ENCODE data around the gene ITGA5.
A peak's percentile ranks its signal among the peaks of the same experiment; 100 is the strongest.

Gene ITGA5

DNA sequence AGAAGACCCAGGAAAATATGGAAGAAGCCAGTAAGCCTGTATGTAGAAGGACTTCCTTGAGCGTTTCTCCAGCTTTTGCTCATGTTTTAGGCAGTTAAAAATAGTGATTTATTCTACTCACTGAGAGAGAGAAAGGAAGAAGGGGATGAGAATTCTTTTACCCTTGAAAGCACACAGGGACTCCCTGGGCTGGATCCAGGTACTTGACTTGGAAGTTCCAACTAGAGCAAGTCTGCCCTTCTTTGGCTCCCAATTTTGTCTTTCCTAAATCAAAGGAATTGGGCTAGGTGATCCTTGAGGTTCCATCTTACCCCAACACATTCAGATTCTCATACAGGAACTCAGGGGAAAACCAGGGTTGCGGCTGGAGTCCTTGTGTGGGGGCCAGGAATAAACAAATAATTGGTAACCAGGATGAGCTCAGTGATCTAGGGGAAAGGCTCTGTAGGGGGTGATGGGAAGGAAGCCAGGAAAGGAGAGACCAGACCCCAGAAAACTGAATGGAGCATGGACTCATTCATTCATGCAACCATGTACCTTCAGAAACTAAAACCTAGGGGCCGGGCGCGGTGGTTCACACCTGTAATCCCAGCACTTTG is 11.5 kb upstream of the ITGA5 start:
- no peak for DNase-seq (ENCODE audit: low read depth in 2 of 2)

DNA sequence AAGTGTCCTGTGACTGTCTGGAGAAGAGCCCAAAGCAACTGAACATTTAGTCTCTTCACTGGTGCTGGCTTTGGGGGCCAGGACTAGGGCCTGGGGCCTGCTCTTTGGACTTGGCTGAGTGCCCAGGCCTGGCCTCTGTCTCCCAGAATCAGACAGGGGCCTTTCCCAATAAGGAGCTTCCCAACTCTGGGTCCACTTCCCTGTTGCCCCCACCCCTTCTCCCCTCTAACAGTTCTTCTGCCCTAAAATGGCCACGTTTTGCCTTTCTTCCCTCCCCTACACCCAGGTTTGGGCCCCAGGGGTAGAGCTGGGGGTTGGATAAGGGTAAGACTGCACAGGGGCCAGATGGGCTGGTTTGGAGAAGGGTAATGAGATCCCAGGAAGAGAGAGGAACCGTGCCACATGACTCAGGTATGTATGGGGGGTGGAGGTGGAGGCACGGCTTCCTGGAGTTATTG is 10.0 kb upstream of the ITGA5 start:
- DNase-seq (ENCODE audit: low read depth in 2 of 2) = no peak

DNA sequence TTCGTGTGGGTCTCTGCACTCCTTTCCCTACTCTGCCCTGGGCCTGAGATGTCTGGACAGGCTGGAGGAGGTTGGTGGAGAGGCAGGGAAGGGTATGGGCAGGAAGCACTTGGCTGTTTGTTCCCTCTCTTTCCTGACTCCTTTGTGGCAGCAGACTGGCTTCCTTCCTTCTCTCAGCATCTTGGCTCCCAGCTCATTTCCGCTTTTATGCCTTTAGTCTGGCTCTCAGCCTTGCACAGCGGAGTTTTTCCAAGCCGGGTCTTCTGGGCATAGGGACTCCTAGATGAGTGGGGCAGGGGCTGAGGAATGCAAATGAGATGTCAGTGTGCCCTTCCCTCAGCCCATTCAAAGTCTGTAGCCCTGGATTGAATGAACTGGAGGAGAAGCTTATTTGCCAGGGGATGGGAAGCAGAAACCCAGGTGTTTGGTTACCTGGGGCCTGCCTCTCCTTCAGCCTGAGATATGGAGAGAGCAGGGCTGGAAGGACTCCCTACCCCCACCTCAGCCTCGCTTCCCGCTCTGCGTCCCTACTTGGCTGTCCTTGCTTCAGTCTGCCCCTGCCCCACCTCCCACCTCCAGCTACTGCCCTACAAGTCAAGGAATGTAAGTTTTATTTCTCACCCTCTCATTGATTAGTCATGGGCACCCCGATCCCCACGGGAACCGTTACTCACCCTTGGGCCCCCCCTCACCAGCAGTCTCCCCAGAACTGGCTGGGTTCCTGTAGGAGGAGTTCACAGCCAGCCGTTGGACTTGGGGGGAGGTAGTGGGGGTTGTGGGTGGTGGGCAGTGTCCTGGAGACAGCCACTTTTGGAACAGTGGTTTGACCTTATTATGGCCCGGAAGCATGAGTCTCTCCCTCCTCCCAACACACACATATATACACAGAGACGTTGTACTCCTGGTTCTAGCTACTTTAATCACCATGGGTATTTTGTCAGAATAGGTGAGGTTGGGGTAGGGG is 9.3 kb upstream of the ITGA5 start:
- DNase-seq (ENCODE audit: low read depth in 2 of 2) = no peak

DNA sequence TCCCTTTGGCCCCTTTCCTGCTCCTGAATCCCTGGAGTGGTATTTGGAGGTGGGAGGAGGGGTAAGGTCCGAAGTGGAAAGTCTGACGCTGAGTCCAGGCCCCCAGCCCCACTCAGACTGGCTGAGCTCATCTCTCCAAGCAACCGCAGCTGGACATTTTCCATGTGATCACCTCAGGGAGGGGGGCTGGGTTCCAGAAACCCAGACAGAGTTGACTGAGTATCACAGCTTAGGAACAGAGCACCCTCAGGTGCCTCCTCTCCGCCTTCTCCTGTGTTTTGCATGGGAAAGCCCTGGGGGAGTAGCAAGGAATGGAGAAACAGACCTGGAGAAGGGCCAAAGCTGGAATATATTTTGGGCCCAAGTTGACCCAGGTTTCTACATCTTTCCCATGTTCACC is 8.0 kb upstream of the ITGA5 start:
- DNase-seq (ENCODE audit: low read depth in 2 of 2) = no peak

DNA sequence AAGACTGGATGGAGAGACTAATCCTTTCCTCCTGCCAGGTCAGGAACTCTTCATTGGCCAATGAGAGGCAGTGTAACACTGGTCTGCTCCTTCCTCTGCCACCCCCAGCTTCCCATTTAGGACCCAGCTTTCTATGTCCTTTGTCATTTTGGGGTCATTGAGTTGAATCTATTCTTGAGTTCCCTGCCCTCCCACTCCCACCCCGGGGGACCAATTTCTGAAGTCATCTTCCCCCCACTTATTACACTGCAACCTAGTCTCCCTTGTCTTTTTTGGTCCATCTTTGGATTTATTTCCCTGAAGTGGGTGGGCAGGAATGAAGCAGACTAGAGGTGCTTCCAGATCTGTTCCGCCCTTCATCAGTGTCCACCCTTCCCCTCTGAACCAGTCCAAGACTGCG is 7.6 kb upstream of the ITGA5 start:
- DNase-seq (ENCODE audit: low read depth in 2 of 2) = no peak

DNA sequence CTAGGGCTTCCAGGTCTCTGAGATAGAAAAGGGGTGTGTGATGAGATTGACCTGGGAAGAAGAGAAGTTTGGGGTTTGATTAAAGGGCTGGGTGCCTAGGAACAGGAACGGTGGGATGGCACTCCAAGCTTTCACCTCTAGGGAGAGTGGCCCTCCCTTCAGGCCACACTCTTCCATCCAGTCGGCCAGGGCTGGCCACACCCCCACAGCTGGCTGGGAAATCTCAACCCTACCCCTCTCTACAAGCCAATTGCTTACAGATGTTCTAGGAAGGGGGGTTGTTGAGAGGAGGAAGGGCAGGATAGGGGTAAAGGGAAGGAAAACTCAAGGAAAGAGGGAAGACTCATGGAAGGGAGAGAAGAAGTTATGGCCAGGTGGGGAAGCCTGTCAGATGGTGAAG is 6.6 kb upstream of the ITGA5 start:
- no peak for DNase-seq (ENCODE audit: low read depth in 2 of 2)

DNA sequence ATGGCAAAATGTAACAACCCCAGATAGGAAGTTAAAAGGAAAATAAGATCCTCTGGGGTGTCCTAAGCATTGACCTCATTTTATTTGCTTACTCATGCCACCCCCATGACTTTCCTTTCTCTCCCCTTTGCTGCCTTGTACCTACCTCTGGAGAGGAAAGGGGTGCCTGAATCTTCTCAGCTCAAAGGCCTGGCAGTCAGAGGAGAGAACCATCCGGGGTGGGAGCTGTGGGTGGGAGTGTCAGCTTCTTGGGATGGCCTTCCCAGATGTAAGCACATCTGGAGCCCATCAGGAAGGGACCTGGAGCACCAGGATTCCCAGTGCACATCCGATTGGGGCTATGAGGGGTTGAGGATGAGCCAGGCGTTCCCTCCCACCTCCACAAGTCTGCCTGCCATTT is 5.2 kb upstream of the ITGA5 start:
- no peak for DNase-seq (ENCODE audit: low read depth in 2 of 2)

DNA sequence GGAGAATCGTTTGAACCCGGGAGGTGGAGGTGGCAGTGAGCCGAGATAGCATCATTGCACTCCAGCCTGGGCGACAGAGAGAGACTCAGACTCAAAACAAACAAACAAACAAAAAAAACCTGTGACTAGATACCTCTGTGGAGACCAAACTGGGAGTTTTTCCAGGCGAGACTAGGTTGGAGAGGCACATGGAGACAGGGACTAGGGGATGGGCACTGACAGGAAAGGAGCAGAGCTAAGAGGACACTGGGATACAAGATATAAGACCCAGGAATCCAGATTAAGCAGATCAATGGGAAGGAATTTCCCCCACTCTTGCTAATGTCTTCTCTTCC is 4.7 kb upstream of the ITGA5 start:
- DNase-seq (ENCODE audit: low read depth in 2 of 2) = no peak

DNA sequence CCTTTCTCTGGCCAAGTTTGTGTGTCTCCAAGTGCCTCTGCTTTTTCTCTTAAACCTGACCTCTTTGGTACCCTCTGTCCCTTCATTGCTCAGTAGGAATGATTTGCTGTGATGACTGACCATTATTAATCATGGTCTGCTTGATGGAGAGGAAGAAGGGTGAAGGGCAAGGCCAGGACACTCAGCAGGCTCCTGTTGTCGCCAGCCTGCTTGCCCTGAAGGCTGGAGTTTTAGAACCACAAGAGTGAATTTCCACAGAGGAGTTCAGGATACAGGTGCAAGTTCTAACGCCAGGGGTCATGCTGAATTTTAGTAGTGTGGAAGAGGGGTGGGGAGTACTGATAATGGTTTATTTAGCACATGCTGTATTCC is 2.8 kb upstream of the ITGA5 start:
- no peak for DNase-seq (ENCODE audit: low read depth in 2 of 2)

DNA sequence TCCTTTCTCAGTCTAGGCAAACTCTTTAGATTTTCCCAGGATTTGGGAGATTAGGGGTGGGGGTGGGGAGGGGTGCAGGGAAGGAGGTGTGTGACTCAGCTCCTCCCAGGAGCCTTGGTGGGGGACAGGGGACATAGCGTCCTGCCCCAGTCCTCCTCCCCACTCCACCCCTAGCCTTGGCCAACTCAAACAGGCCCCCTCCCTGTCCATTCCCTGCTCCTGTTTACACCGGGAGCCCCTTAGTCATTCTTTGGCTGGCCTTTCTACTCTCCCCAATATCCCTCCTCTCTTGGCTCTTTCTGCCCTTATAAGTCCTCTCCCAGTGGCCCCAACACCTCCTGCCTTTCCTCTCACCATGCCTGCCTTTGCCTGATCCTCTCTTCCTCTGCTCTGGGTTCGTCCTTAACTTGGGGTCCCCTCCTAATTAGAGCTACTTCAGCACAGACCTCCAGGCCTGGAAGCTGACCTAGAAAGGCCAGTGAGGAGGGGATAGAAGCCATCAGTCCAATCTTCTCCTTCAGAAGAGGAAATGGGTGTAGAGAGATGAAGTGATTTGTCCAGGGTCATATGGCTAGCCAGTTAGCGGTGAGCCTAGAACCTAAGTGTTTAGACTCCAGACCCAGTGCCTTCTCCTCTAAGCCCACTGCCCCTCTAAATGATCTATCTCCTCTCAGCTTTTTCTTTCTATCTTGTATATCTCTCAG is 2.3 kb upstream of the ITGA5 start:
- DNase-seq (ENCODE audit: low read depth in 2 of 2) = no peak

DNA sequence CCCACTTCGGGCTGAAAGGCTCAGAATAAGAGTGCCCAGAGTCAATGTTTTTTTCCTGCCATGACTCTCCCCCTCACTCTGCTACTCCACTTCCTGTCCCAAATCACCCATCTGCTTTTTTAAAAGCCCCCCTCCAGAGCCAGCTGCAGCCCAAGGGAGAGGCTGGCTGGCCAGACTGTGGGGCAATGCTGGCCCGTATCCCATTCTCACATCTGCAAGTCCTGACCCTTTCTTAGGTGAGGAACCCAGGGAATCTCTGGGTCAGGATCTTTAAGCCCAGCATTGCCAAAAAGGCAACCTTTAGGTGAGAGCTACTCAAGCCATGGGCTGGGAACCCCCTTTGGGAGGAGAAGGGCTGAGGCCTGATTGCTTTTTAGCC is 1.7 kb upstream of the ITGA5 start:
- no peak for DNase-seq (ENCODE audit: low read depth in 2 of 2)

DNA sequence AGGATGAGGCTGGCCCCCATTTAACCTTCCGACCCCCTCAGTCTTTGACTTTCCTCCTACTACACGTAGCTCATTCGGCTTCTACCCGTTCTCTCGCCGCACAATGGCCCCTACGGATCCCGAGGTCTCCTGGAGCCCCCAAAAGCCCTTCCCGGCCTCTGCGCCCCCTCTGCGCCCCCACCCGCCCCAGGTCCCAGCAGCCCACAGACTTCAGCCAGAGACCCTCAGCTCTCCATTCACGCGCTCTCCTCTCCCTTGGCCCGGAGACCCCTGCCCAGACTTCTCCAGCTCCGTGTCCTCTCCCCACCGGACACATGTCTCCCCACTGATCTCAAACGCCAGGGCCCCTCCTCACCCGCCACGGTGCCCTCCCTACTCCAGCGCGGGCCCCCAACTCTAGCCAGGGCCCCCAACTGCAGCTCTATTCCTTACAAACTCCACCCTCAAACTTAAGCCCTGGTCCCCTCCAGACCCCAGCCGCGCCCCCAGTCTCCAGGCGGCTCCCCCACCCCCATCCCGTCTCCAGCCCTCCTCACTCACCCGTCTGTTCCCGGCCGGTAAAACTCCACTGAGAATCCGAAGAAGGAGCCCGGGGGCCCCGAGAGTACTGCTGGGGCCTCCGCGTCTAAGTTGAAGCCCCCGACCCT is 502 bp downstream of the ITGA5 start:
- DNase-seq (ENCODE audit: low read depth in 2 of 2) = no peak

DNA sequence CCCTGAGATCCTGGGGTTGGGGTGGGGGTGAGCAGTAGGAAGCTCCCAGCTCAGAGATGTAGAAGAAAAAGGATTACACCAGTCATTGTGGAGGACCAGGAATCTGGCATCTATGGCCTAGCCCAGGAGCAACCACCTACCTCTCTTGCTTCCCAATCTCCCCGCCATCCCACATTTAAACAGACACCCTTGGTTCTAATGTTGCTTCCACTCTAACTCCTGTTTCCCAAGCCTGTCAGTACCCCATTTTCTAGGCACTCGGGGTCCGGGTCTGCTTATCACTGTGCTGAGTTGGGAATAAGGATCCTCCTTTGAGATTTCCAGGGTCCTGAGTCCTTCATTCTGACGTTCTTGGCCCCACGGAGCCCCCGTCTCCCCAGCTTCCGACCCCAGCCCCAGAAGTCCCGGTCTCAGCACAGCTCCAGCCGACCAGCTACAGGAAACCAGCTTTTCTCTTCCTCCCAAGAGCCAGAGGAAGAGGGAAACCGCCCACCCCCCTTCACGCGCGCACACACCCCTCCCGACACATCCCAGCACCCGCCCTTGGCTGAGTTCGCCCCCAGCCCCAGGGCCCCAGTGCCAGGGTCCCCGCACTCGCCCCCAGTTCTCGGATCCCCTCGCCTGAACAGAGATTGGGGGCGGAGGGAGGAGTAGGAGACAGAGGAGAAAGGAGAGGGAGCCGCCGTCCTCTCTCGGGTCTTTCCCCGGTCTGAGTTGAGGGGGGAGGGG is 1.2 kb downstream of the ITGA5 start:
- no peak for DNase-seq (ENCODE audit: low read depth in 2 of 2)

DNA sequence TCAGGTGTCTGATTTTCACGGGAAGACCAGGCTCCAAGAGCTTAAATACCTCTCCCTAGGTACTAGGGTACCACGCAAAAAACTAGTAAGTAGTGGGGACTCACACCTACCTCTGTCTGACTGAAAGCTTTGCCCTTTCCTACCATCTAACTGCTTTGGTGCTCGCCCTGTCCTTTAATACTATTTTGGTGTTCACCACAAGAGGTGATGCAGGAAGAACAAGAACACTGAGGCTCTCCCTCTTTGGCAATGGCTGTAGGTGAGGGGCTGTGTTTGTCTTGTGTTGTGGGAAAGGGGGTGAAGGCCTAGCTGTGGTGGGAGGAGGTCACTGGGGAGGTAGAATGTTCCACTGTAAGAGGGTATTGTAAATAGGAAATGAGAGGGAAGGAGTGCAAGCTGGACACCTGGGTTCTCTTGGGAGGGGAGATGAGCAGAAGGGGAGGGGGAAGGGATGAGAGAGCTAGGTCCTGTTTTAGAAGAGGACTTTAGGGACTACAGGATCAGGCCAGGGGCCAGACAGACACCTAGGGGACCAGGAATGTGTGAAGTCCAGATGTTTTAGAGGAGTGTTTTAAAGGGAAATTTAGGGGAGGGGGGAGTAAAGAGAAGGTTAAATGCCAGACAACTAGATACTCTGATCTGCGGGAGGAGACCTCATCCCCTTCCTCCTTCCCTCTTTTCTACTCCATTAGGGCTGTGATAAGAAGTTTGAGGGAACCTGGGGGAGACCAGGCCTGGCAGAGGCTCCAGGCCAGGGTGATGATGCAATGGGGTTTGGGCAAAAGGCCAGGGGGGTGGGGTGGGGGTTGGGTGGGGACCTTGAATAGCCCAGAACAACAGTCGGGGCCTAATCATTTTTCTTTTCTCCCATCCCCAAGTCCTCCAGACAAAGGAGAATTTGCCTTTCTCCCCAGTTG is 2.1 kb downstream of the ITGA5 start:
- no peak for DNase-seq (ENCODE audit: low read depth in 2 of 2)

DNA sequence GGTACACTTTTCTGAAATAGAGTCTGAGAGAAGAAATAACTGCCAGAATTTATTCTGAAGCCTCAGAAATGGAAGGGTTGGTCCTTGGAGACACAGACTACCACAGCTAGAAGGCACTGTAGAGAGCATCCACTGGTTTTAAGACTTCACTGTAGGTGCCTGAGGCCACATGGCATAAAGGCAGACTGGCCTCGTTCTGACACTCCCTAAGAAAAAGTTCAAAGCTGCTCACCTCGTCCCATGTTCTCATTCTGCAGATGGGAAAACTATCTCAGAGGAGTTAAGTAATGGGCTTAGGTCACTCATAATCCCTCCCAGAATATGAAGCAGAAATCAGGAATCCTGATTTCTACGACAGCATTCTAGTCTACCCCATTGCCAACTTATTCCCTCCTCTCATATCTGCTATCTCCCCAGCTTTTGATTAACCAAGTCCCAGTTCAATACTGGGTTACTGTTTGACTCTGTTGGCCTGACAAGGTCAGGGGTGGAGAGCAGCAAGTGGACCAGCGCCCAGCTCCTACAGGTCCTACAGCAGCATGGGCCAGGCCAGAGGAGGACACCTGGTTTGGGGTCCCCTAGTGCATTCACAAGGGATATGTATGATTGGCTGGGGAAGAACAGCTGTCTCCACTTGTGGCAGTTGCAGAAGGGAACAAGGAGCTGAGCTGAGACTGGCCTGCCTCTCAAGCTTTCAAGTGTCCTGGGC is 3.7 kb downstream of the ITGA5 start:
- DNase-seq (ENCODE audit: low read depth in 2 of 2) = no peak

DNA sequence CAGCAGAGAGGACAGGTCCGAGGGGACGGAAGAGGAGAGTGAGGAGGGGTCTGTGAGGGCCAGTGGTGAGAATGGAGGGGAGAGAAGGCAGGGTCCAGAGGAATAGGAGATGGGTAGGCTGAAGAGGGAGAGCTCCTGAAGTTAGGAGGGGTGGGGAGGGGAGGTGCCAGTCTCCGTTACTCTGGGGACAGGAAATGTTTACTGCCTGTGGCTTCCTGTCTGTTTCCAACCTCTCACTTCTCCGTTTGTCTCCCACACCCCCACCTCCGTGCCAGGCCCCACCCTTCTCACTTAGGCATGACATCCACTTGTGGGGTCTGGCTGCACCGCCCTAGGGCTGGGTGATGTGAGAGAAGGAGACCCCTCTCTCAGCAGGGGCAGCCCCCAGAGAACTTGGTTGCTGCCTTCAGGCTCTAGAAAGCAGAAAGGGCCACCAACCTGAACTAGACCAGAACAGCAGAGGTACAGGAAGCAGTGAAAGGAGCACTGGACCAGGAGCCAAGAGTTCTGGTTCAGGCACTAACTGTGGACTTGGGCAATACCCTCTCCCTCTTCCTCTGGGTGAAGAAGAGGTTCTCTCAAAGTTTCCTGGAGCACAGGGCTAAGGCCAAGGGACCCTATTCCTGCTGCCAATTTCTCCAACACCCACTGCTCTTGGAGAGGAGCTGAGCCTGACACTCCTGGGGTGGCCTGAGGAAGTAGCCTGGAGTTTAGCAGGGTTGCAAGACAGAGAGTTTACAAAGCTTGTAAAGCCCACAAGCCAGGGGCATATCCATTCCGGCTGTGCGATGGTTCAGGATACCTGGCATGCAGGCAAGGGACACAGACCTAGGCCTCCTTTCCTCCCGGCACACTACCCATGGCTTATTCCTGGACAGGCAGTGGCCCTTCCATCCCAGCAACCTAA is 5.5 kb downstream of the ITGA5 start:
- peak; percentile 29 to 43 for DNase-seq (ENCODE audit: low read depth in 2 of 2)

DNA sequence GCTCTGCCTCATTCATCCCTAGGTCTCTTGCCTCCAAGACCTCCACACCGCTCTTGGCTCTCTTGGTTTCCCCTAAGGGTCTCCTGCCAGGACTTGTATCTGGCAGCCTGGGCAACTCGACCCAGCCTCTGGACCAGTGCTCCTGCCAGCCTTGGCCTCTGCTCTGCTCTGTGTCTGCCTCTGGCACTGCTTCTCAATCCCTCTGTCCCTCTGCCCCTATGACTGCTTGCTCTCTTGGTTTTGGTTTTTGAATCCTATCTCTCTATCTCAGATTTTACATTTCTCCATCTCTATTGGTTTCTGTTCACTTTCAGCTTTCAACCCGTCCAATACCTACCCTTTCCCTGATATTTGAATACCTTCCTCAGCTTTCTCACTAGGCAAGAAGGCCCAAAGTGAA is 6.3 kb downstream of the ITGA5 start:
- DNase-seq (ENCODE audit: low read depth in 2 of 2) = no peak

DNA sequence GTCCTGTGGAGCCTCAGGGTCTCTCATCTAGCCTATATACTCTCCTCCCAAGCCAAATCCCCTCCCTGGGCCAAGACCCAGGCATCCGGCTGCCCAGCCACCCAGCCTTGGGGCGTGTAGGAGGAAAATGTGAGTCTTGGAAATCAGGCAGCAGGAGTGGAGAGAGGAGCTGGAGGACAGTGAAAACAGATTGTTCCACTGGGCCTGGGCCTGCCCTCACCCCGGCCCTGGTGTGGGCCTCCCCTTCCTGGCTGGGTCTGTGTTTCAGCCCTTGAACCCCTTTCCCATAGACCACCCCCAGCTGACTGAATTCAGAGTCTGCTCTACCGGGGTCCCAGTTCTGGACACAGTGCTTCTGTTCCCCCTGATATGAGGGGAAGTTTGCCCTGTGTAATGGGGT is 6.7 kb downstream of the ITGA5 start:
- DNase-seq (ENCODE audit: low read depth in 2 of 2) = no peak

Data from activated CD4-positive, alpha-beta T cell treated with anti-CD3 and anti-CD28 coated beads for 24 hours (primary cell).